Measurements from ENCODE around the gene BLOC1S4. TPM values are rescaled to one million over a fixed set of nuclear protein-coding genes. Genes with fewer than 3 reads are reported as not detected.

Gene BLOC1S4
- polyA plus RNA-seq, 1 donor: 14.8 TPM

- no peaks in the 10 kb centered on the region for H3K27me3 ChIP-seq (ENCODE audit: control insufficient read depth, insufficient read depth, low read length)
- H3K27ac ChIP-seq (ENCODE audit: low read length): no peak overlapping the region
- WGBS (ENCODE audit: insufficient coverage, low lambda C conversion rate): no CpG with 5 or more reads among the region's 31 CpGs
These were observed 11.3 kb downstream of the BLOC1S4 start for GRCh38 chr4:6727081-6727942.

DNA sequence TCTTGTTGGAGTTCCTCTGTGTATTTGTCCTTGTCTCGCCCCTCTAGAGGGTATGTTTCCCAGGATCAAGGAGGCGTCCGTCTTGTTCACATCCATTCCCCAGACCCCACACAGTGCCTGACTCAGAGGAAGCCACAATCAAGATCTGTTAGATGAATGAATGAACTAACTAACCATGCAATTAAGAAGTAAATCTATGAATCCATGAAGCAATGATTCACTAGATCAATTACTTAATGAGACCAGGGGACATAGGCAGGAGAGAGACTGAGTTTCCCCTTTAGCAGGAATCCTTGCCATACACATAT is 11.9 kb downstream of the BLOC1S4 start:
- no peak for DNase-seq
- no peaks in the 10 kb centered on the region for H3K36me3 ChIP-seq (ENCODE audit: control insufficient read depth, insufficient read depth, low read length)
- H3K27ac ChIP-seq (ENCODE audit: low read length): no peak overlapping the region
- no peaks in the 10 kb centered on the region for H3K4me1 ChIP-seq (ENCODE audit: control insufficient read depth, insufficient read depth, low read length)
- no CpG with 5 or more reads among the region's 3 CpGs for whole genome bisulfite sequencing (ENCODE audit: insufficient coverage, low lambda C conversion rate)
- H3K4me3 ChIP-seq (ENCODE audit: low read length): no peak overlapping the region
- H3K27me3 ChIP-seq (ENCODE audit: control insufficient read depth, insufficient read depth, low read length): no peaks in the 10 kb centered on the region
- no peaks in the 10 kb centered on the region for H3K9me3 ChIP-seq (ENCODE audit: control insufficient read depth, low read depth, low read length)

More at GRCh38 chr4:6727081-6727942, 11.3 kb downstream of the BLOC1S4 start:
- Histone ChIP-seq H3K9me3 (ENCODE audit: control insufficient read depth, low read depth, low read length) (no peaks in the 10 kb centered on the region), H3K36me3 (ENCODE audit: control insufficient read depth, insufficient read depth, low read length) (no peaks in the 10 kb centered on the region), H3K4me1 (ENCODE audit: control insufficient read depth, insufficient read depth, low read length) (no peaks in the 10 kb centered on the region), H3K4me3 (ENCODE audit: low read length) (no peak overlapping the region)
- no peak for DNase-seq

GRCh38 chr4:6728320-6729029 is 12.5 kb downstream of the BLOC1S4 start:
- no peak overlapping the region for H3K27ac ChIP-seq (ENCODE audit: low read length)
- DNase-seq: no peak
- H3K9me3 ChIP-seq (ENCODE audit: control insufficient read depth, low read depth, low read length): no peaks in the 10 kb centered on the region
- no peaks in the 10 kb centered on the region for H3K4me1 ChIP-seq (ENCODE audit: control insufficient read depth, insufficient read depth, low read length)
- no peak overlapping the region for H3K4me3 ChIP-seq (ENCODE audit: low read length)
- WGBS (ENCODE audit: insufficient coverage, low lambda C conversion rate): no CpG with 5 or more reads among the region's 15 CpGs
- no peaks in the 10 kb centered on the region for H3K36me3 ChIP-seq (ENCODE audit: control insufficient read depth, insufficient read depth, low read length)
- H3K27me3 ChIP-seq (ENCODE audit: control insufficient read depth, insufficient read depth, low read length): no peaks in the 10 kb centered on the region

DNA sequence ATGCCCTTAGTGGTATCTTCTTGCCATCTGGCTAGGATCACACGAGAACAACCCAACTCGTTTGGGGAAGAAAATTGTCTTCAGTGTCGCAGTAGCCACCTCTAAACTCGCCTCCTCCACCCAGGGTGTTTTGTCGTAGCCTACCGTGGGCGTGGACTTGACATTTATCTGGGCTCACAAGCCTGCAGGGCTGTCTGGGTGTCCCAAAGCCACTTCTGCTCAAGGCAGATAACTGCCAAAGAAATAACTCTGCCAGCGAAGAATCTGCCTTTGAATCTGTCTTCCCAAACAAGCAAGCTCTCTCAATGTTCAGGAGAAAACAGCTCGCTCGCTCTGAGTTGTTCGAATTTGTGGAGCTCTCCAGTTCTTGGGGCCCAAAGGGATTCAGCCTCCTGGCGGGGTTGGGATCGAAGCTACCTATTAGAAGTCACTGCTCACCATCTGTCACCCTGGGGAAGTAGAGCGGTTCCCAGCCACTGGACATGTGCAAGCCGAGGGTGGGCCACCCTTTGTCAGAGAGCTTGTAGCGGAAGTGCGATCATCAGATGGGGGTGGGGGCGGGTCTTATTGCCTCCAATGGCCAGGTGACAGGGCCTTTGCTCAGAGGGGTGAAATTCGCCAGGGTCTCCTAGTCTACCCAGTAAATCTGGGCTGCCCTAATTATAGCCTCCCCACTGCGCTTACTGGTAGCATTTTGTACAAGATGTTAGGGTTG is 14.8 kb downstream of the BLOC1S4 start:
- DNase-seq: no peak
- no CpG with 5 or more reads among the region's 20 CpGs for WGBS (ENCODE audit: insufficient coverage, low lambda C conversion rate)
- Histone ChIP-seq H3K4me1 (ENCODE audit: control insufficient read depth, insufficient read depth, low read length) (no peaks in the 10 kb centered on the region), H3K9me3 (ENCODE audit: control insufficient read depth, low read depth, low read length) (no peaks in the 10 kb centered on the region), H3K27me3 (ENCODE audit: control insufficient read depth, insufficient read depth, low read length) (no peaks in the 10 kb centered on the region), H3K27ac (ENCODE audit: low read length) (no peak overlapping the region), H3K36me3 (ENCODE audit: control insufficient read depth, insufficient read depth, low read length) (no peaks in the 10 kb centered on the region), H3K4me3 (ENCODE audit: low read length) (no peak overlapping the region)

DNA sequence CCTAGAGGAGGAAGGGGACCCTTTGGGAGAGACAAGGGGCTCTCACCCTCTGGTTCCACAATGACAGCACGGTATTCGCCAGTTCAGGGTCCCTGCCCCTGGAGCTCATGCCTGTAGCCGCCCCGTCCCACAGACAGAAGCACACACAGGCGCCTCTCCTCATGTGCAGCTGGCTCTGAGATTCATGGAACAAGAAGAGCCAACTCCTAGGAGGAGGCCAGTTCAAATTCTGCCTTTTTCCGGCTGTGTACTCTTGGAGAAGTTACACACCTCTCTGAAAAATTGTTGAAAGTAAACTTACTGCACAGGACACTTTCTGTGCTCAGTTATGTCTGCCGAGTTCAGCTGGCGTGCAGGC is 15.3 kb downstream of the BLOC1S4 start:
- no peak overlapping the region for H3K4me3 ChIP-seq (ENCODE audit: low read length)
- H3K36me3 ChIP-seq (ENCODE audit: control insufficient read depth, insufficient read depth, low read length): no peaks in the 10 kb centered on the region
- no peaks in the 10 kb centered on the region for H3K27me3 ChIP-seq (ENCODE audit: control insufficient read depth, insufficient read depth, low read length)
- no peaks in the 10 kb centered on the region for H3K4me1 ChIP-seq (ENCODE audit: control insufficient read depth, insufficient read depth, low read length)
- WGBS (ENCODE audit: insufficient coverage, low lambda C conversion rate): no CpG with 5 or more reads among the region's 8 CpGs
- DNase-seq: no peak
- no peak overlapping the region for H3K27ac ChIP-seq (ENCODE audit: low read length)
- H3K9me3 ChIP-seq (ENCODE audit: control insufficient read depth, low read depth, low read length): no peaks in the 10 kb centered on the region

GRCh38 chr4:6731780-6732179 is 15.8 kb downstream of the BLOC1S4 start:
- H3K9me3 ChIP-seq (ENCODE audit: control insufficient read depth, low read depth, low read length): no peaks in the 10 kb centered on the region
- no peak overlapping the region for H3K4me3 ChIP-seq (ENCODE audit: low read length)
- no peaks in the 10 kb centered on the region for H3K4me1 ChIP-seq (ENCODE audit: control insufficient read depth, insufficient read depth, low read length)
- H3K27me3 ChIP-seq (ENCODE audit: control insufficient read depth, insufficient read depth, low read length): no peaks in the 10 kb centered on the region
- no peak for DNase-seq
- no peaks in the 10 kb centered on the region for H3K36me3 ChIP-seq (ENCODE audit: control insufficient read depth, insufficient read depth, low read length)
- H3K27ac ChIP-seq (ENCODE audit: low read length): no peak overlapping the region
- WGBS (ENCODE audit: insufficient coverage, low lambda C conversion rate): 89% methylated on average over 3 of the region's 6 CpGs

DNA sequence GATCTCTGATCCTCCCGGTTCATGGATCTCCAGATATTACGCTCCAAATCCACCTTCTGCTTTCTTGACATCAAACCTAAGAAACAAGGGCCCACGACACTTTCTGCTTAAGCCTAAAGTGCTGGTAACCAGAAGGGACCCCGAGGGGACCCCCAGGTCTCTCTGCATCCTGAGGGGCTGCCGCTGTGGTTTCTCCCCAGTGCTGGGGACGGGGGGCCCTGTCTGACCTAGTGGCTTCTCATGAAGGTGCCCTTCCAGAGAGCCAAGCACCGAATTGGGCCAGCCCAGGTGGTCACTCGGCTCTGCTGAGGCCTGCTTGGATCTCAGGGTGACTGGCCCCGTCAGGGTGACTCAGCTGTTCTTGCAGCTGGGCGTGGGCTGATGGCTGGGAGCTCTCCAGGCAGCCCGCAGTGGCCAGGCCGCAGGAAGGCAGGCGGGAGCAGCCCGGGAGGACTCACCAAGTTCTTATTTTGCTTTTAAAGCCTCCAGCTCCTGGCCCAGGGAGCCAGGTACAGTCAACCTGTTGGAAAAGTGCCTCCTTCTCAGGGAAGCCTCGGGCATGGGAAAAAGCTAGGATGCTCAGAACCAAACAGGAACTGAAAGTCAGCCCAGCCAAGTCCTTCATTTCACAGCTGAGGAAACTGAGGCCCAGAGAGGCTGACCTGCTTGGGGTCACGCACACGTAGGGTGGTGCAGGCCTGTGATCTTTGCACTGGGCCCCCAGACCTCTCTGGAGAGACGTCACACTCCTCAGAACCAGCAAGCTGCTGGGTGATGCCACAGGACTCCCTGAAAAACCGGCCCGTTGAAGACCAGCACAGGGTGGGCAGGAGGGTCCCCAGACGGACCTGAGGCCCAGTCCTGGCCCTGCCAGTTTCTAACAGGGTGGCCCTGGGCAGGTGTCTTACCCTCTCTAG is 16.7 kb downstream of the BLOC1S4 start:
- Histone ChIP-seq H3K9me3 (ENCODE audit: control insufficient read depth, low read depth, low read length) (no peaks in the 10 kb centered on the region), H3K27me3 (ENCODE audit: control insufficient read depth, insufficient read depth, low read length) (no peaks in the 10 kb centered on the region), H3K27ac (ENCODE audit: low read length) (no peak overlapping the region), H3K4me1 (ENCODE audit: control insufficient read depth, insufficient read depth, low read length) (no peaks in the 10 kb centered on the region), H3K4me3 (ENCODE audit: low read length) (no peak overlapping the region), H3K36me3 (ENCODE audit: control insufficient read depth, insufficient read depth, low read length) (no peaks in the 10 kb centered on the region)
- no CpG with 5 or more reads among the region's 21 CpGs for WGBS (ENCODE audit: insufficient coverage, low lambda C conversion rate)
- DNase-seq: no peak

GRCh38 chr4:6733358-6734164 is 17.6 kb downstream of the BLOC1S4 start:
- DNase-seq: no peak
- Histone ChIP-seq H3K27ac (ENCODE audit: low read length) (no peak overlapping the region), H3K4me3 (ENCODE audit: low read length) (no peak overlapping the region), H3K4me1 (ENCODE audit: control insufficient read depth, insufficient read depth, low read length) (no peaks in the 10 kb centered on the region), H3K9me3 (ENCODE audit: control insufficient read depth, low read depth, low read length) (no peaks in the 10 kb centered on the region), H3K27me3 (ENCODE audit: control insufficient read depth, insufficient read depth, low read length) (no peaks in the 10 kb centered on the region), H3K36me3 (ENCODE audit: control insufficient read depth, insufficient read depth, low read length) (no peaks in the 10 kb centered on the region)
- 30% methylated on average over 4 of the region's 27 CpGs for WGBS (ENCODE audit: insufficient coverage, low lambda C conversion rate)

DNA sequence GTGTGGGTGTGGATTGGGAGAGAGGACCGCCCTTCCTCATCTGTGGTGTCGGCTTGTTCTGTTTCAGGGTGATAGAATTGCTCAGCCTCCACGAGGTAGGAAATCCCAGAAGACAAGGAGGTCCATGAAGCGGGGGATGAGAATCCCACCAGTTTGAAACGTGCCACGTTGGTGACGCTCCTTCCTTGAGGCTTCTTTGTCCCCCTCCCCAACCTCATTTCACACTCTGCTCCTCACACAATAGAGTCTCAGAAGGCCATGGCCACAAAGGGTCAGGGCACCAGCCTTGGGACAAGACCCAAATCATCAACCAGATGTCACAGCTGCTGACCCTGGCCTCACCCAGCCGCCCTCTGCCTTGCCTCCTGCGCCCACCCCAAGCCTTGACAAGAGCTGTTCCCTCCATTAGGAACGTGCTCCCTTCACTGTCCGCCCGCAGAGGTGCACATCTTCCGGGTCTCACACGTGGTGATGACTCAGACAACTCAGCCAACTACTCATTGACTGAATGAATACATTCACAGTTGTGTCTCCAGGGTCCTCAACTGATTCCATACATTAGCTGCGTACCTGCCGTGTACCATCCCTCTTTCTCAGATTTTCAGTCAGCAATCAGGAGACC is 18.3 kb downstream of the BLOC1S4 start:
- whole genome bisulfite sequencing (ENCODE audit: insufficient coverage, low lambda C conversion rate): no CpG with 5 or more reads among the region's 16 CpGs

More for the DNA sequence above, 18.3 kb downstream of the BLOC1S4 start:
- Histone ChIP-seq H3K27ac (ENCODE audit: low read length) (no peak overlapping the region), H3K4me3 (ENCODE audit: low read length) (no peak overlapping the region), H3K36me3 (ENCODE audit: control insufficient read depth, insufficient read depth, low read length) (no peaks in the 10 kb centered on the region), H3K9me3 (ENCODE audit: control insufficient read depth, low read depth, low read length) (no peaks in the 10 kb centered on the region), H3K27me3 (ENCODE audit: control insufficient read depth, insufficient read depth, low read length) (no peaks in the 10 kb centered on the region), H3K4me1 (ENCODE audit: control insufficient read depth, insufficient read depth, low read length) (no peaks in the 10 kb centered on the region)
- no peak for DNase-seq
